ENCODE measurements around the gene NAGLU.
"Not testable (repeated sequence)": the region's sequence is repeated elsewhere in the genome, so short reads cannot be mapped to it uniquely, and the experiment has no call there.

Gene NAGLU

GRCh38 chr17:42545755-42546505 lies 9.9 kb downstream of the NAGLU start:
- not testable (repeated sequence) for DNase-seq (ENCODE audit: low spot score)

GRCh38 chr17:42547001-42547461 lies 11.0 kb downstream of the NAGLU start:
- DNase-seq (ENCODE audit: low spot score) = no peak

GRCh38 chr17:42547698-42548069 lies 11.6 kb downstream of the NAGLU start:
- DNase-seq (ENCODE audit: low spot score) = no peak

- DNase-seq (ENCODE audit: low spot score) = peak; percentile 79
Observed at GRCh38 chr17:42548070-42548837, 12.2 kb downstream of the NAGLU start.

- DNase-seq (ENCODE audit: low spot score) = no peak
Observed at GRCh38 chr17:42548993-42549755, 13.1 kb downstream of the NAGLU start.

- DNase-seq (ENCODE audit: low spot score) = not testable (repeated sequence)
Observed at GRCh38 chr17:42552736-42553135, 16.7 kb downstream of the NAGLU start, which contains the start of gene HSD17B1. Gene HSD17B1 (plus strand): TSS chr17:42552923. CDS start chr17:42552934, 11 bp downstream.

- no peak for DNase-seq (ENCODE audit: low spot score)
Observed at GRCh38 chr17:42553161-42553818, 17.2 kb downstream of the NAGLU start.

- DNase-seq (ENCODE audit: low spot score) = no peak
Observed at GRCh38 chr17:42553866-42554249, 17.8 kb downstream of the NAGLU start.

- peak; percentile 77 for DNase-seq (ENCODE audit: low spot score)
Observed at GRCh38 chr17:42554250-42555121, 18.4 kb downstream of the NAGLU start.

- no peak for DNase-seq (ENCODE audit: low spot score)
Observed at GRCh38 chr17:42555122-42555622, 19.1 kb downstream of the NAGLU start.

GRCh38 chr17:42555961-42556617 lies 20.0 kb downstream of the NAGLU start:
- not testable (repeated sequence) for DNase-seq (ENCODE audit: low spot score)

GRCh38 chr17:42559075-42559474 lies 23.0 kb downstream of the NAGLU start:
- DNase-seq (ENCODE audit: low spot score) = no peak

- no peak for DNase-seq (ENCODE audit: low spot score)
Observed at GRCh38 chr17:42560246-42560645, 24.2 kb downstream of the NAGLU start.

- peak; percentile 90 for DNase-seq (ENCODE audit: low spot score)
Observed at GRCh38 chr17:42561897-42562387, 25.9 kb downstream of the NAGLU start, which contains the start of gene COASY. Gene COASY (plus strand): TSS chr17:42562148. CDS start chr17:42562623, 475 bp downstream.

GRCh38 chr17:42562388-42563142 lies 26.5 kb downstream of the NAGLU start:
- DNase-seq (ENCODE audit: low spot score) = no peak

GRCh38 chr17:42563143-42563509 lies 27.1 kb downstream of the NAGLU start:
- DNase-seq (ENCODE audit: low spot score) = no peak

- no peak for DNase-seq (ENCODE audit: low spot score)
Observed at GRCh38 chr17:42563543-42563942, 27.5 kb downstream of the NAGLU start.

GRCh38 chr17:42563950-42564349 lies 27.9 kb downstream of the NAGLU start:
- DNase-seq (ENCODE audit: low spot score) = no peak
